Uterus (tissue), 4 donors: ENCODE data around the gene ADNP. TPM values are rescaled to one million over a fixed set of nuclear protein-coding genes. Genes with fewer than 3 reads are reported as not detected.

Experiments used
- DNase-seq, 2 donors: peaks; one replicate each; pipeline ENCODE4 v3.0.0-alpha.2; 2019 to 2020
- H3K27ac ChIP-seq, 2 donors: fragments of 200-600 bp; sonication (generic); 1 replicate in 1 of 2; 2 replicates in 1 of 2; pipeline ENCODE4 v1.5.1; 2016 to 2018
- H3K27me3 ChIP-seq, 2 donors: fragments of 200-600 bp; sonication (generic); one replicate each; pipeline ENCODE4 v1.5.1; 2018 to 2019; ENCODE audit warnings: control low read depth in 1 of 2
- H3K36me3 ChIP-seq, 2 donors: fragments of 200-600 bp; sonication (generic); one replicate each; pipeline ENCODE4 v1.5.1; 2019; ENCODE audit warnings: control low read depth in 1 of 2
- H3K4me1 ChIP-seq, 2 donors: fragments of 200-600 bp; sonication (generic); one replicate each; pipeline ENCODE4 v1.5.1; 2018 to 2019; ENCODE audit warnings: control low read depth in 1 of 2
- H3K4me3 ChIP-seq, 2 donors: fragments of 200-600 bp; sonication (generic); 1 replicate in 1 of 2; 2 replicates in 1 of 2; pipeline ENCODE4 v1.5.1; 2018 to 2019; ENCODE audit warnings: mild to moderate bottlenecking in 1 of 2
- H3K9me3 ChIP-seq, 2 donors: fragments of 200-600 bp; sonication (generic); one replicate each; pipeline ENCODE4 v1.5.1; 2019; ENCODE audit warnings: control low read depth in 1 of 2
- POLR2A ChIP-seq, 2 donors: fragments of 450-650 bp; IDR thresholded peaks; one replicate each; pipeline ENCODE4 v1.6.1; 2016; ENCODE audit warnings: antibody characterized with exemption in 2 of 2, mild to moderate bottlenecking in 1 of 2, moderate library complexity in 1 of 2
- intact Hi-C: fragments of 100-400 bp; cut with DNase I; formaldehyde crosslinking; loops from one replicate; pipeline ENCODE4 v1.15.1; 2023; ENCODE audit warnings: low total_unique reads
- total RNA-seq, 4 donors: library from RNA; depleted of rRNA in 3 of 4; stranded (reverse); fragments of >200 nt in 3 of 4; gene quantifications; one replicate each; pipeline versions ENCODE4 v1.1.0 to v1.2.4, GENCODE V29; 2014 to 2023
- TF ChIP-seq, protein P1 (sequence below), 4 experiments: fragments of 200-600 bp in 2 of 4; fragments of 450-650 bp in 2 of 4; sonication (generic) in 2 of 4; IDR thresholded peaks; one replicate each; pipeline ENCODE4 v1.5.1; 2016 to 2019; ENCODE audit warnings: antibody characterized with exemption in 4 of 4, mild to moderate bottlenecking in 2 of 4, moderate library complexity in 1 of 4
- donor health status: DM: yes; HTN: yes; CAD: no.

Gene ADNP
- total RNA-seq, 4 donors from 2014 or later, result 30.6 to 90.1 (median 63.1) TPM

- no peaks in the 10 kb centered on the region for H3K36me3 ChIP-seq
- no peak for TF ChIP-seq POLR2A (IDR thresholded peaks at IDR 0.05)
- TF ChIP-seq, protein P1, sequence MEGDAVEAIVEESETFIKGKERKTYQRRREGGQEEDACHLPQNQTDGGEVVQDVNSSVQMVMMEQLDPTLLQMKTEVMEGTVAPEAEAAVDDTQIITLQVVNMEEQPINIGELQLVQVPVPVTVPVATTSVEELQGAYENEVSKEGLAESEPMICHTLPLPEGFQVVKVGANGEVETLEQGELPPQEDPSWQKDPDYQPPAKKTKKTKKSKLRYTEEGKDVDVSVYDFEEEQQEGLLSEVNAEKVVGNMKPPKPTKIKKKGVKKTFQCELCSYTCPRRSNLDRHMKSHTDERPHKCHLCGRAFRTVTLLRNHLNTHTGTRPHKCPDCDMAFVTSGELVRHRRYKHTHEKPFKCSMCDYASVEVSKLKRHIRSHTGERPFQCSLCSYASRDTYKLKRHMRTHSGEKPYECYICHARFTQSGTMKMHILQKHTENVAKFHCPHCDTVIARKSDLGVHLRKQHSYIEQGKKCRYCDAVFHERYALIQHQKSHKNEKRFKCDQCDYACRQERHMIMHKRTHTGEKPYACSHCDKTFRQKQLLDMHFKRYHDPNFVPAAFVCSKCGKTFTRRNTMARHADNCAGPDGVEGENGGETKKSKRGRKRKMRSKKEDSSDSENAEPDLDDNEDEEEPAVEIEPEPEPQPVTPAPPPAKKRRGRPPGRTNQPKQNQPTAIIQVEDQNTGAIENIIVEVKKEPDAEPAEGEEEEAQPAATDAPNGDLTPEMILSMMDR (IDR thresholded peaks at IDR 0.05), result no peak
- no peaks in the 10 kb centered on the region for H3K9me3 ChIP-seq
- no peaks in the 10 kb centered on the region for H3K27me3 ChIP-seq
- DNase-seq, result no peak
- intact Hi-C loops, result no loop called here
- no peak overlapping the region for H3K4me3 ChIP-seq
- H3K27ac ChIP-seq, result no peak overlapping the region
- no peaks in the 10 kb centered on the region for H3K4me1 ChIP-seq
Observed at GRCh38 chr20:50861012-50861411, 70.2 kb downstream of the ADNP start.

- no peaks in the 10 kb centered on the region for H3K27me3 ChIP-seq
- H3K9me3 ChIP-seq, result no peaks in the 10 kb centered on the region
Observed at GRCh38 chr20:50859161-50859560, 72.1 kb downstream of the ADNP start.

DNA sequence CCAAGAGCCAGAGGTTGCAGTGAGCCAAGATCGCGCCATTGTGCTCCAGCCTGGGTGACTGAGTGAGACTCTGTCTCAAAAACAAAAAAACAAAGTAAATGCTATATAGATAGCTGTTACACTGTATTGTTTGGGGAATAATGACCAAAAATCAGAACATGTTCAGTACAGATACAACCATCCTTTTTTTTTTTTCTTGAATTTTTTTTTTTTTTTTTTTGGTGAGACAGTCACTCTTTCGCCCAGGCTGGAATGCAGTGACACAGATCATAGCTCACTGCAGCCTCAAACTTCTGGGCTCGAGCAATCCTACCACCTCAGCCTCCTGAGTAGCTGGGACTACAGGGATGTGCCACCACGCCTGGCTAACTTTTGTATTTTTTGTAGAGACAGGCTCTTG is 72.7 kb downstream of the ADNP start:
- H3K4me3 ChIP-seq, result no peak overlapping the region
- no peaks in the 10 kb centered on the region for H3K4me1 ChIP-seq
- H3K27me3 ChIP-seq, result no peaks in the 10 kb centered on the region
- no peaks in the 10 kb centered on the region for H3K9me3 ChIP-seq
- no peak for DNase-seq
- TF ChIP-seq, protein P1 (IDR thresholded peaks at IDR 0.05), result no peak
- no peak for TF ChIP-seq POLR2A (IDR thresholded peaks at IDR 0.05)
- H3K27ac ChIP-seq, result no peak overlapping the region
- intact Hi-C loops, result no loop called here
- H3K36me3 ChIP-seq, result no peaks in the 10 kb centered on the region

More at GRCh38 chr20:50859161-50859560, 72.1 kb downstream of the ADNP start:
- intact Hi-C loops, result no loop called here
- no peaks in the 10 kb centered on the region for H3K4me1 ChIP-seq
- no peak overlapping the region for H3K27ac ChIP-seq
- TF ChIP-seq, protein P1 (IDR thresholded peaks at IDR 0.05), result no peak
- TF ChIP-seq POLR2A (IDR thresholded peaks at IDR 0.05), result no peak
- no peak overlapping the region for H3K4me3 ChIP-seq
- no peaks in the 10 kb centered on the region for H3K36me3 ChIP-seq
- DNase-seq, result no peak

GRCh38 chr20:50857348-50857747 is 73.9 kb downstream of the ADNP start:
- no peak overlapping the region for H3K4me3 ChIP-seq
- H3K4me1 ChIP-seq, result no peaks in the 10 kb centered on the region
- no peak for TF ChIP-seq POLR2A (IDR thresholded peaks at IDR 0.05)
- TF ChIP-seq, protein P1 (IDR thresholded peaks at IDR 0.05), result no peak
- no peak overlapping the region for H3K27ac ChIP-seq
- intact Hi-C loops, result no loop called here
- no peak for DNase-seq
- H3K36me3 ChIP-seq, result no peaks in the 10 kb centered on the region
- no peaks in the 10 kb centered on the region for H3K9me3 ChIP-seq
- H3K27me3 ChIP-seq, result no peaks in the 10 kb centered on the region

DNA sequence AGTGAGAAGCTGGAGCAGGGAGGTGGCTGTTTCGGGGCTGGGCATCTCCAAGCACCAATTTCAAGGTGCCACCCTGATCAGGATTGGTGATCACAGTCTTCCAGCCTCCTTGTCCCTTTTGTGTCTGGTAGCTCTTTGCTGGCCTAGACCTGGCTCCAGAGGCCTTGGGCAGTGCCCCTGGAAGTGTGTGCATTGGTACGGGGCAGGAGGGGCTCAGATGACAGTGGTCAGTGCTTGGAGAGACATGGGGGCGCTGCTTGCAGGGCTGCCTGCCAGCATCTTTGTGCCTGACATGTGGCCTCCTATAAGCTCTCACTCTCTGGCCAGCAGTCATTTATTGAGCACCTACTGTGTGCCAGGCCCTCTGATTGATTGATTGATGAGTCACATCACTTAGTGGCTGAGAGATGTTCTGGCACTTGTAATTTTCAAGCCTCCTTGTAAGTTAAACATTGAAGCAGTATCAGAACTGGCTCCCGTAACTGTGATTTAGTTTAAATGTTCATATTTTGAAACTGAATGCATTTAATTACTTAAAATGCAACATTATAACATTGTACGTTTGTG is 74.7 kb downstream of the ADNP start:
- no peaks in the 10 kb centered on the region for H3K9me3 ChIP-seq
- H3K27me3 ChIP-seq, result no peaks in the 10 kb centered on the region
- intact Hi-C loops, result no loop called here
- H3K4me1 ChIP-seq, result no peaks in the 10 kb centered on the region
- no peak for DNase-seq
- H3K27ac ChIP-seq, result no peak overlapping the region
- no peaks in the 10 kb centered on the region for H3K36me3 ChIP-seq
- H3K4me3 ChIP-seq, result no peak overlapping the region
- TF ChIP-seq, protein P1 (IDR thresholded peaks at IDR 0.05), result no peak
- no peak for TF ChIP-seq POLR2A (IDR thresholded peaks at IDR 0.05)
